OCI-LY3 (cell line): ENCODE measurements around the gene MT1A.

Experiments used
- CTCF ChIP-seq: fragments of 200-600, 300-600 bp; sonication (generic); IDR thresholded peaks from 2 replicates; pipeline ENCODE4 v1.5.1; 2014; ENCODE audit warnings: antibody characterized with exemption, low read length, low read depth
- EZH2phosphoT487 ChIP-seq: fragments of 200-600 bp; shearing (Covaris generic); IDR thresholded peaks from 2 replicates; pipeline ENCODE4 v1.6.1; 2018; ENCODE audit warnings: antibody characterized with exemption, mixed run types, low read depth

DNA sequence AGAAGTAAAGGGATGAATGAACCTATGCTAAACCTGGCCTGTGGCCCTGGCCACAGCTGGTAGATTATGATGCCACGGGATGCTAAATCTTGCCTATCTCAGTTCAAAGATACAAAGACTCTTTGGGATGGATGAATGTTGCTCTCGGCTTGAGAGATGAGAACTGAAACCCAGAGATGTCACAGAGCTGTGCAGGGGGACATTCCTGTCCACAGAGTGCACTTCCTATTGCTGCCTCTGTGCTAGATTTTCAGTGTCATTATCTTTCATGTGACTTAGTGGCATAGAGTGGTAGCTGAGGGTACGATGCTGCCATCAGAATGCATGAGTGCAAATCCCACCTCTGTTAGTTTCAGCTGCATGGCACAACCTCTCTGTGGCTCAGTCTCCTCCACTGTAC is 8.3 kb upstream of the MT1A start:
- no peak for TF ChIP-seq CTCF
- no peak for TF ChIP-seq EZH2phosphoT487
